SU-DHL-6 (cell line): ENCODE data around the gene STAT5A.

Source experiments
- H2AFZ ChIP-seq: fragments of 200-600 bp; sonication (generic); 2 replicates; pipeline ENCODE4 v1.6.1; 2014; ENCODE audit warnings: low read depth, mild to moderate bottlenecking, moderate library complexity, mixed read lengths, antibody characterized with exemption, low read length; ENCODE audit not compliant: severe bottlenecking
- H3F3A ChIP-seq: fragments of 200-600 bp; shearing (Covaris generic); 2 replicates; pipeline ENCODE4 v1.6.0; 2016; ENCODE audit warnings: antibody characterized with exemption, mild to moderate bottlenecking; ENCODE audit not compliant: insufficient read depth
- H3K27ac ChIP-seq: fragments of 200-600 bp; sonication (generic); 2 replicates; pipeline ENCODE4 v1.5.1; 2016; ENCODE audit warnings: low read depth, mild to moderate bottlenecking, low read length, moderate library complexity, mixed read lengths
- H3K27me3 ChIP-seq: fragments of 200-600 bp; sonication (generic), shearing (Covaris generic); 2 replicates; pipeline ENCODE4 v1.6.0; 2014; ENCODE audit warnings: mild to moderate bottlenecking, low read length
- H3K36me3 ChIP-seq: fragments of 200-600 bp; sonication (generic); 2 replicates; pipeline ENCODE4 v1.6.1; 2014; ENCODE audit warnings: mild to moderate bottlenecking, low read length, mixed read lengths
- H3K4me2 ChIP-seq: fragments of 300-600, 200-600 bp; shearing (Covaris generic), sonication (generic); 2 replicates; pipeline ENCODE4 v1.6.0; 2014; ENCODE audit warnings: low read length, low read depth, mild to moderate bottlenecking; ENCODE audit not compliant: poor library complexity, severe bottlenecking
- H3K4me3 ChIP-seq: fragments of 200-600 bp; sonication (generic); 2 replicates; pipeline ENCODE4 v1.5.1; 2014; ENCODE audit warnings: antibody characterized with exemption, low read length, mild to moderate bottlenecking, mixed read lengths; ENCODE audit not compliant: insufficient read depth, poor library complexity, severe bottlenecking
- H3K79me2 ChIP-seq: fragments of 200-600 bp; sonication (generic); 2 replicates; pipeline ENCODE4 v1.6.1; 2014; ENCODE audit warnings: mild to moderate bottlenecking, low read length, moderate library complexity; ENCODE audit not compliant: insufficient read depth
- H3K9ac ChIP-seq: fragments of 200-600 bp; sonication (generic); 2 replicates; pipeline ENCODE4 v1.7.0; 2014; ENCODE audit warnings: mild to moderate bottlenecking, low read length
- H3K9me2 ChIP-seq: fragments of 200-600 bp; sonication (generic); replicated peaks from 2 replicates; pipeline ENCODE4 v1.6.1; 2014; ENCODE audit warnings: low read length; ENCODE audit not compliant: insufficient read depth
- H3K9me3 ChIP-seq: fragments of 200-600 bp; sonication (generic); 2 replicates; pipeline ENCODE4 v1.6.1; 2014; ENCODE audit warnings: low read length, mixed read lengths; ENCODE audit not compliant: insufficient read depth
- H4K20me1 ChIP-seq: fragments of 200-600 bp; sonication (generic); 2 replicates; pipeline ENCODE4 v1.6.1; 2014; ENCODE audit warnings: low read depth, mild to moderate bottlenecking, antibody characterized with exemption, low read length, moderate library complexity, mixed read lengths
- EZH2phosphoT487 ChIP-seq: fragments of 200-600 bp; sonication (generic), shearing (Covaris generic); conservative IDR thresholded peaks from 2 replicates; pipeline ENCODE4 v1.6.1; 2018; ENCODE audit warnings: mild to moderate bottlenecking, antibody characterized with exemption, low read length, moderate library complexity, mixed read lengths
- TF ChIP-seq, protein P1 (sequence below): fragments of 200-600 bp; sonication (generic); IDR thresholded peaks from one replicate; pipeline ENCODE4 v1.5.1; 2017; ENCODE audit warnings: antibody characterized with exemption, mild to moderate bottlenecking, low read length, moderate library complexity; ENCODE audit not compliant: insufficient read depth, poor library complexity, severe bottlenecking

The STAT5A gene

GRCh38 chr17:42340691-42341127 lies 52.4 kb downstream of the STAT5A start:
- Histone ChIP-seq H3K9ac (no peak overlapping the region), H3F3A (no peaks in the 10 kb centered on the region), H3K4me3 (no peak overlapping the region), H3K27ac (no peak overlapping the region), H3K9me2 (no peaks in the 10 kb centered on the region), H4K20me1 (no peaks in the 10 kb centered on the region), H3K79me2 (no peaks in the 10 kb centered on the region), H3K27me3 (no peaks in the 10 kb centered on the region), H2AFZ (no peak overlapping the region), H3K9me3 (no peaks in the 10 kb centered on the region), H3K36me3 (no peaks in the 10 kb centered on the region), H3K4me2 (no peak overlapping the region)
- no peak for TF ChIP-seq EZH2phosphoT487
- TF ChIP-seq, protein P1, sequence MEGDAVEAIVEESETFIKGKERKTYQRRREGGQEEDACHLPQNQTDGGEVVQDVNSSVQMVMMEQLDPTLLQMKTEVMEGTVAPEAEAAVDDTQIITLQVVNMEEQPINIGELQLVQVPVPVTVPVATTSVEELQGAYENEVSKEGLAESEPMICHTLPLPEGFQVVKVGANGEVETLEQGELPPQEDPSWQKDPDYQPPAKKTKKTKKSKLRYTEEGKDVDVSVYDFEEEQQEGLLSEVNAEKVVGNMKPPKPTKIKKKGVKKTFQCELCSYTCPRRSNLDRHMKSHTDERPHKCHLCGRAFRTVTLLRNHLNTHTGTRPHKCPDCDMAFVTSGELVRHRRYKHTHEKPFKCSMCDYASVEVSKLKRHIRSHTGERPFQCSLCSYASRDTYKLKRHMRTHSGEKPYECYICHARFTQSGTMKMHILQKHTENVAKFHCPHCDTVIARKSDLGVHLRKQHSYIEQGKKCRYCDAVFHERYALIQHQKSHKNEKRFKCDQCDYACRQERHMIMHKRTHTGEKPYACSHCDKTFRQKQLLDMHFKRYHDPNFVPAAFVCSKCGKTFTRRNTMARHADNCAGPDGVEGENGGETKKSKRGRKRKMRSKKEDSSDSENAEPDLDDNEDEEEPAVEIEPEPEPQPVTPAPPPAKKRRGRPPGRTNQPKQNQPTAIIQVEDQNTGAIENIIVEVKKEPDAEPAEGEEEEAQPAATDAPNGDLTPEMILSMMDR, result no peak

DNA sequence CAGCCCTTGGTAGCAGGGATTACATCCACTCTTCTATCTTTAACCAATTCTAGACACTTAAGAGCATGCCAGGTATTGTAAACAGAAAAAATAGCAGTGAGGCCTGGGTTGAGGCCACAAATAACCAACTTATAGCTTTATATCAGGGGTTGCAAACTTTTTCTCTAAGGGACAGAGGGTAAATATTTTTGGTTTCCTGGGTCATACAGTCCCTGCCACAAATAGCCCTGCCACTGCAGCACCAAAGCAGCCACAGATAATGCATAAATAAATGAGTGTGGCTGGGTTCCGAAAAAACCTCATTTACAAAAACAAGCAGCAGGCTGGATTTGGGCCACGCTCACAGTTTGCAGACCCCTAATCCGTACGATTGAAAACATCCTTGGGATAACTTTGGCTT lies 53.3 kb downstream of the STAT5A start:
- Histone ChIP-seq H3K9ac (no peak overlapping the region), H3K4me2 (no peak overlapping the region), H3K27me3 (no peaks in the 10 kb centered on the region), H3K79me2 (no peaks in the 10 kb centered on the region), H3K9me2 (no peaks in the 10 kb centered on the region), H2AFZ (no peak overlapping the region), H3K27ac (no peak overlapping the region), H3K9me3 (no peaks in the 10 kb centered on the region), H3K36me3 (no peaks in the 10 kb centered on the region), H4K20me1 (no peaks in the 10 kb centered on the region), H3K4me3 (no peak overlapping the region), H3F3A (no peaks in the 10 kb centered on the region)
- TF ChIP-seq, protein P1, result no peak
- no peak for TF ChIP-seq EZH2phosphoT487

DNA sequence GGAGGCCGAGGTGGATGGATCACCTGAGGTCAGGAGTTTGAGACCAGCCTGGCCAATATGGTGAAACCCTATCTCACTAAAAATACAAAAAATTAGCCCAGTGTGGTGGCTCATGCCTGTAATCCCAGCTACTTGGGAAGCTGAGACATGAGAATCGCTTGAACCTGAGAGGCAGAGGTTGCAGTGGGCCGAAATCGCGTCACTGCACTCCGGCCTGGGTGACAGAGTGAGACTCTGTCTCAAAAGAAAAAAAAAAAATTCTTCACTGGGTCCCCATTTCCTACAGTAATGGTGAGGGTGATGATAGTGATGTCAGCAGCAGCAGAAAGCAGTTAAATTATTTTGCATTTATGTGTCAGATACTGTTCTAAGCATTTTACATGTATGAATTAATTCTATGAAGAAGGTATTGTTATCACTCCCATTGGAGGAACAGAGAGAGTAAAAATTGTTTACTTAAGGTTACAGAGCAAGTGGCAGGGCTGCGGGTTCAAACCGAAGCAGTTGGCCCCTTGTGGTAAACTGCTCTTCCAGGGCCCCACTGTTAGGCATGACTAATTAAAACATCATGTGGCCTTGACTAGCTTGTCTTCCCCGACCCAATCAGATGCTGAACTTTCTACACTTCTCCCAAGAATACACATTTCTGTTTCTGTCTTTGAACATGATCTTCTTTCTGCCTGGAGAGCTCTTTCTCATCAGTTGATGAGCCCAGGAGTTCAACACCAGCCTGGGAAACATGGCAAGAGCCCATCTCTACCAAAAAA lies 54.1 kb downstream of the STAT5A start:
- Histone ChIP-seq H3K9me3 (no peaks in the 10 kb centered on the region), H3F3A (no peaks in the 10 kb centered on the region), H3K27ac (no peak overlapping the region), H3K9ac (no peak overlapping the region), H2AFZ (no peak overlapping the region), H3K36me3 (no peaks in the 10 kb centered on the region), H4K20me1 (no peaks in the 10 kb centered on the region), H3K4me3 (no peak overlapping the region), H3K4me2 (no peak overlapping the region), H3K79me2 (no peaks in the 10 kb centered on the region), H3K9me2 (no peaks in the 10 kb centered on the region), H3K27me3 (no peaks in the 10 kb centered on the region)
- TF ChIP-seq, protein P1, result no peak
